ENCODE measurements around the gene FERMT1. TPM values are rescaled to one million over a fixed set of nuclear protein-coding genes. Genes with fewer than 3 reads are reported as not detected.

The FERMT1 gene
- polyA plus RNA-seq, 4 donors: 3.2 to 27.2 (median 16.3) TPM

GRCh38 chr20:6029538-6029937 lies 93.3 kb downstream of the FERMT1 start:
- Histone ChIP-seq H3K4me1 (ENCODE audit: control insufficient read depth in 3 of 3, insufficient read depth in 2 of 3, low read depth in 1 of 3, low read length in 2 of 3) (no peaks in the 10 kb centered on the region), H3K9me3 (ENCODE audit: control insufficient read depth in 2 of 2, insufficient read depth in 1 of 2, low read depth in 1 of 2, low read length in 1 of 2) (peaks cover 0 to 5% of the 10 kb centered on the region in 2 donors), H3K27me3 (ENCODE audit: control insufficient read depth in 3 of 3, insufficient read depth in 3 of 3, low read length in 3 of 3) (no peaks in the 10 kb centered on the region), H3K4me3 (ENCODE audit: low read depth in 1 of 3, low read length in 3 of 3) (no peak overlapping the region), H3K27ac (ENCODE audit: low read depth in 1 of 3, low read length in 2 of 3) (no peak overlapping the region), H3K36me3 (ENCODE audit: control insufficient read depth in 3 of 3, insufficient read depth in 2 of 3, low read depth in 1 of 3, low read length in 3 of 3) (peaks cover 11 to 30% (median 21%) of the 10 kb centered on the region in 3 donors)
- WGBS, 3 donors: 81 to 86% (median 86%) methylated on average over 6 of the region's 6 CpGs
- no peak for DNase-seq
- no peak for FAIRE-seq

GRCh38 chr20:6028818-6029217 lies 94.0 kb downstream of the FERMT1 start:
- Histone ChIP-seq H3K27ac (ENCODE audit: low read depth in 1 of 3, low read length in 2 of 3) (no peak overlapping the region), H3K27me3 (ENCODE audit: control insufficient read depth in 3 of 3, insufficient read depth in 3 of 3, low read length in 3 of 3) (no peaks in the 10 kb centered on the region), H3K4me3 (ENCODE audit: low read depth in 1 of 3, low read length in 3 of 3) (no peak overlapping the region), H3K9me3 (ENCODE audit: control insufficient read depth in 2 of 2, insufficient read depth in 1 of 2, low read depth in 1 of 2, low read length in 1 of 2) (peaks cover 0 to 12% of the 10 kb centered on the region in 2 donors), H3K4me1 (ENCODE audit: control insufficient read depth in 3 of 3, insufficient read depth in 2 of 3, low read depth in 1 of 3, low read length in 2 of 3) (no peaks in the 10 kb centered on the region), H3K36me3 (ENCODE audit: control insufficient read depth in 3 of 3, insufficient read depth in 2 of 3, low read depth in 1 of 3, low read length in 3 of 3) (peaks cover 7 to 37% (median 22%) of the 10 kb centered on the region in 3 donors)
- FAIRE-seq (no peak), DNase-seq (no peak)

DNA sequence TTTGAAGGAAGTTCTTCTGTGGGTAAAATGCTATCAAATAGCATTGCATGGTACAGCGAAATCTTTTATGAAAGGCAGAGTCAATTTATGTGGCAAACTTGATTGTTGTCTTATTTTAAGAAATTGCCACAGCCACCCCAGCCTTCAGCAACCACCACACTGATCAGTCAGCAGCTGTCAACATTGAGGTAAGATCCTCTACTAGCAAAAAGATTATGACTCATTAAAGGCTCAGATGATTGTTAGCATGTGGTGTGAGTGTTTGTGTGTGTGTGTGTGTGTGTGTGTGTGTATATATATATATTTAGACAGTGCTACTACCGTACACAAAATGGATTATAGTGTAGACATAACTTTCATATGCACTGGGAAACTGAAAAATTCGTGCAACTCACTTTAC lies 96.8 kb downstream of the FERMT1 start:
- H3K27me3 ChIP-seq (ENCODE audit: control insufficient read depth in 3 of 3, insufficient read depth in 3 of 3, low read length in 3 of 3): no peaks in the 10 kb centered on the region
- H3K4me1 ChIP-seq (ENCODE audit: control insufficient read depth in 3 of 3, insufficient read depth in 2 of 3, low read depth in 1 of 3, low read length in 2 of 3): no peaks in the 10 kb centered on the region
- 85 to 88% (median 88%) methylated on average over 3 of the region's 3 CpGs for WGBS, 3 donors
- H3K4me3 ChIP-seq (ENCODE audit: low read depth in 1 of 3, low read length in 3 of 3): no peak overlapping the region
- no peak overlapping the region for H3K27ac ChIP-seq (ENCODE audit: low read depth in 1 of 3, low read length in 2 of 3)
- H3K9me3 ChIP-seq (ENCODE audit: control insufficient read depth in 2 of 2, insufficient read depth in 1 of 2, low read depth in 1 of 2, low read length in 1 of 2): peaks cover 0 to 19% of the 10 kb centered on the region in 2 donors
- no peak for DNase-seq
- H3K36me3 ChIP-seq (ENCODE audit: control insufficient read depth in 3 of 3, insufficient read depth in 2 of 3, low read depth in 1 of 3, low read length in 3 of 3): peaks cover 3 to 35% (median 20%) of the 10 kb centered on the region in 3 donors
- FAIRE-seq: no peak

Other genes starting within 250 kb of the FERMT1 start
- gene CHGB, start 211.5 kb downstream of the FERMT1 start, polyA plus RNA-seq: 10 to 100 TPM in 2 of 4 donors, 1 to 10 TPM in 2; 4.1 to 34.5 (median 10.2) TPM
- gene TRMT6, start 172.5 kb downstream of the FERMT1 start, polyA plus RNA-seq: 10 to 100 TPM in 2 of 4 donors, 1 to 10 TPM in 2; 6.2 to 10.3 (median 8.6) TPM
- gene MCM8, start 172.4 kb downstream of the FERMT1 start, polyA plus RNA-seq: 10 to 100 TPM in 1 of 4 donors, 1 to 10 TPM in 3; 1.6 to 12.2 (median 4.2) TPM
- gene CRLS1, start 116.9 kb downstream of the FERMT1 start, polyA plus RNA-seq: 100 to 1,000 TPM in 1 of 4 donors, 10 to 100 TPM in 3; 75.1 to 140 (median 84.6) TPM
- under 1 TPM in 2 of 4 donors, not detected in 2; 0.06 to 0.15 TPM for gene LRRN4, start 69.0 kb downstream of the FERMT1 start, polyA plus RNA-seq